Myocyte (in vitro differentiated cells): ENCODE measurements around the gene ZNF521. TPM values are rescaled to one million over a fixed set of nuclear protein-coding genes. Genes with fewer than 3 reads are reported as not detected.
"Not testable (repeated sequence)": the region's sequence is repeated elsewhere in the genome, so short reads cannot be mapped to it uniquely, and the experiment has no call there.

ENCODE experiments used
- DNase-seq: peaks from one replicate; pipeline ENCODE4 v3.0.0-alpha.2; 2012; ENCODE audit warnings: low read depth
- total RNA-seq: library from RNA; depleted of rRNA; stranded (reverse); fragments of >200 nt; gene quantifications from 2 replicates; pipeline ENCODE4 v1.2.3, GENCODE V29; 2014

Gene ZNF521
- total RNA-seq, 1 donor from 2014 or later = 27.2 TPM

- no peak for DNase-seq
Observed at GRCh38 chr18:25044694-25045093, 307.3 kb downstream of the ZNF521 start.

DNA sequence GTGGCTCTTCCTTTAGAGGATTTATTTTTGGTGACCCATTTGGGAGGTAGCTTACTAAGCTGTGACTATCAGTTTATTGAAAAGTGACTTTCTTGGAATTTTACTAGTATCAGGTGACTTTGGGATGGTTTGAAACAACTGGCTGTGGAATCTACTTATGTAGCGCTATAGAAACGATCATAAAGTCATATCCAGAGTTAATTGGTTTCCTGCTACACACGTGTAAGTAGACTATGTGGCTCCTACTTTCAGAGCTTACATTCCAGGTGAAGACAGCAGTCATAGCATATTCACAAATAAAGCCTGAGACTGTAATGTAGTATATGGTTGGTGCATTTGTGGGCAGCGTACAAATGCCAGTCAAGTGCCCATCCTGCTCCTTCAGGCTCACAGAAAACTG, 308.9 kb downstream of the ZNF521 start:
- DNase-seq = no peak

DNA sequence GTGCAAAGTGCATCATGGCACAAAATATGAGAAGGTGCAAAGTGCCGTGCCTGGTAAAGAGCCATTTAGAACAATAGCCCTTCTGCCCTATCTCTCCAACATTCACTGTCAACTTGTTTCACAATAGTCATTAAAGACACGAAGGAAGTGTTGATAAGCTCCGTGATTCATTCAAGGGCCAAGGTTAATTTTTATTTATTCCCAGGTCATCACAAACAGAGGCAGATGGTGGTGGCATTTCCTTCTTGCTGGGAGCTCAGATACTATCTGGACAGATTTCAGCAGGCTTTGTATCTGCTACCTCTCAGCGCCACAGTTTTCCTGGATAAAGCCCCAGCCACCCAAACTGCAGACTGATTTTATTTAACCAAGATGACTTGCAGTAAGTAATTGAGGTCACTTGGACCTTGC, 309.3 kb downstream of the ZNF521 start:
- no peak for DNase-seq

DNA sequence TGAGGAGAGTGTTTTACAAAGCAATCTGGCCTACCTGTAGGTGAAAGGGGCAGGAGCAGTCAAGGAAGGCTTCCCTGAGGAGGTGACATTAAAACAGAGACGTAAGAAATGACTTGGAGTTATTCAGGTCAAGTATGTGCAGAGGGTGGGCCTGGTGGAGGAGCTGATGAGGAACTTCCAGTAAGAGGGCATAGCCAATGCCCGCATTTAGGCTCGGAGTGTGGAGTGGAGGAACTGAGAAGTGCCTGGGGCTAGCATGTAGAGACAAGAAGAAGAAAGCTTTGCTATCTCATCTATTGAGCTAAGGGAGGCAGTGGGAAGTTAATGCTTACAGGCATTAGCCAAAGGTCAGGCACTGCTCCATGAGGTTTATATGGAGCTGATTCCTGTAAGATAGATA, 312.2 kb downstream of the ZNF521 start:
- DNase-seq = no peak

DNA sequence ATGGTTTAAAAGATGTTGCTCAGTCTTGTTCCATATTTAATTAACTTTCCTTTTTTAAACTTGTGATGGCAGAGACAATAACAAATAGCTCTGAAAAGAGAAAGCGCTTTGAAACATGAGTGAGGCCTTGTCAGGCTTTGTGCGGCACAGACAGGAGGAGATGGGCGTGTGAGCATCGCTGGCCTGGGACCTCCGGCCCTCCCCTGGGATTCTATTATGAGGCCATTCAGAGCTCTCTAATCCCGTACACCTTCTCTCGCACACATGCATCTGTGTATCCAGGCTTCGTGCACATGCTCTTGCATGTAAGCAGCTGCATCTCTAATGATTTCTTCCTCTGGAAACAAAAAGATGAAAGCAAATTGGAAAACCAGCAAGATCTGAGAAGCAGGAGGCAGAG, 313.7 kb downstream of the ZNF521 start:
- no peak for DNase-seq

- peak; percentile 14 for DNase-seq
Observed at GRCh38 chr18:25033747-25034471, 318.1 kb downstream of the ZNF521 start.

GRCh38 chr18:25033175-25033574, 318.8 kb downstream of the ZNF521 start:
- DNase-seq = not testable (repeated sequence)

DNA sequence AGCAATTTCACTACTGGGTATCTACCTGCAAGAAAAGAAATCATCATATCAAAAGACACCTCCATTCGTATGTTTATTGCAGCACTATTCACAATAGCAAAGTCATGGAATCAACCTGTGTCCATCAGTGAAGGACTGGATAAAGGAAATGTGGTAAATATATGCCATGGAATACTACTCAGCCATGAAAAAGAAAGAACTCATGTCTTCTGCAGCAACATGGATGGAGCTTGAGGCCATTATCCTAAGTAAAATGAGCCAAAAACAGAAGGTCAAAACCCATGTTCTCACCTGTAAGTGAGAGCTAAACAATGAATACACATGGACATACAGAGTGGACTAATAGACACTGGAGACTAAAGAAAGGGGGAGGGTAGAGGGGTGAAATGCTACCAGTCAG, 322.2 kb downstream of the ZNF521 start:
- no peak for DNase-seq

- peak; percentile 24 for DNase-seq
Observed at GRCh38 chr18:25019931-25020330, 332.0 kb downstream of the ZNF521 start.

DNA sequence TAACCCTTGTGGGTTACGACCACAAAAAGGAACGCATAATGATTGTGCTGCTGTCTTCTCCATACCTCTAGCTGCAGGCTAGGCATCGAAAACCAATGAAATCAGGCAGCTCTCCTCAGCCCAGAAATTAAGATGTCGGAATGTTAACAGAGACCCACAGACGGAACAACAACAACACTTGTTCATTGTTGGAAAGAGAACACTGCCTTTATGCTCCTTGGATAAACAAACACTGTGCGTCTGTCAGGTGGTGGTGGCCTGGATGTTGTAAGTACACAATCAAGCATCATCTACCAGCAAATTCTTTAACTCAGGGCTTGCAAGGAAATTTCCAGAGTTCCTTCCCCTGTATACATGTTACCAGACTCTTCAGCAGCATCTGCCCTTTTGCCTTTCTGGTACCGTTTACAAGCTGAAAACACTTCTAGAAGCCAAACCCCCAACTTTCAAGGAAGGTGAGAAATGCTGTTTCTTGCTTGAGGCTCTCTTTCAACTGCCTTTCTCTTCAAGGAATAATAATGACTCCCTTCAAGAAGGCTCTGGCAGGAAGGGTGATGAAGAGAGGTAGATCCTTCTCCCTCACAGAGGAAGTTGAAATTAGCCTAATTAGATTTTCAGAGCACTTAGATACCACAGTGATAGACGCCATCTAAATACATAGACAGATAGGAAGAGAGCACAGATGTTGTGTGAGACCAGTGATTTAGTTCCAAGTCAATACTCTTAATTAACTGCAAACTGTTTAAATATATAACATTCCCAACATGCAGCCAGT, 332.7 kb downstream of the ZNF521 start:
- no peak for DNase-seq

DNA sequence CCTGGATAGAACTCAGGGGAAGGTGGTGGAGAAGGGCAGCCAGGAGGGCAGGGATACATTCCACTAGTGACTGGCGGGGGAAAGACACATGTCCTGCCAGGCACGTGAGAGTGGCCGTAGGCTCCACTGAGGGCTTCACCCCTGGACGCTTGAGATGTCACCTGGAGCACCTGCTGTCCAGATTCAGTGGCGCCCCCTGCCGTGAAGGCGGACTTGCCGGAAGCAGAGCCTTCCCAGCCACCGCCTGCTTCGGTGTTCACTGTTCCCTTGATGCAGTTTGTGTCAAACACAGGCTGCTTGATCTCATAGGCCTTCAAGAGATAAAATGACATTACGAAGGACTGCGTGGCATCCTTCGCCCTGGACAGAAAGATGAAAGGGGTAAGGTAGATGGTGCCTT, 335.3 kb downstream of the ZNF521 start:
- DNase-seq = no peak

- DNase-seq = no peak
Observed at GRCh38 chr18:25016181-25016580, 335.8 kb downstream of the ZNF521 start.
